Measurements from ENCODE around the gene ALDH18A1. TPM values are rescaled to one million over a fixed set of nuclear protein-coding genes. Genes with fewer than 3 reads are reported as not detected.

Gene ALDH18A1
- total RNA-seq, 1 donor from 2014 or later: 121 TPM

GRCh38 chr10:95618101-95618500, 38.4 kb downstream of the ALDH18A1 start:
- no peaks in the 10 kb centered on the region for H3K27me3 Mint-ChIP-seq (ENCODE audit: low read depth, unreplicated experiment)
- no peak for FAIRE-seq
- H3K9ac ChIP-seq (ENCODE audit: low read length): no peak overlapping the region
- peaks cover 31% of the 10 kb centered on the region for H3K36me3 Mint-ChIP-seq (ENCODE audit: low read depth, unreplicated experiment)
- no peak overlapping the region for H3K4me2 ChIP-seq (ENCODE audit: low read length)
- DNase-seq (ENCODE audit: low read depth): no peak
- H3K4me3 ChIP-seq (ENCODE audit: insufficient read depth, low read depth, low read length): no peak overlapping the region
- H3K27ac Mint-ChIP-seq (ENCODE audit: unreplicated experiment): no peak overlapping the region
- no peak overlapping the region for H3K4me3 Mint-ChIP-seq (ENCODE audit: unreplicated experiment)
- peaks cover 38% of the 10 kb centered on the region for H4K20me1 ChIP-seq (ENCODE audit: insufficient read depth, low read length)
- no peaks in the 10 kb centered on the region for H3K27me3 ChIP-seq (ENCODE audit: insufficient read depth, low read length)
- no peaks in the 10 kb centered on the region for H3K4me1 Mint-ChIP-seq (ENCODE audit: low read depth, unreplicated experiment)
- no peaks in the 10 kb centered on the region for H3K4me1 ChIP-seq (ENCODE audit: insufficient read depth, low read length)
- H3K9me3 Mint-ChIP-seq (ENCODE audit: unreplicated experiment): no peaks in the 10 kb centered on the region
- H2AFZ ChIP-seq (ENCODE audit: low read depth, low read length): no peak overlapping the region
- peaks cover 56% of the 10 kb centered on the region for H3K36me3 ChIP-seq (ENCODE audit: insufficient read depth, low read length)
- no peaks in the 10 kb centered on the region for H3K9me3 ChIP-seq (ENCODE audit: insufficient read depth, low read depth, low read length)
- TF ChIP-seq CTCF (IDR thresholded peaks at IDR 0.05; ENCODE audit: insufficient read depth, low read depth, low read length) (no peak), EZH2 (IDR thresholded peaks at IDR 0.05; ENCODE audit: insufficient read depth, low read length) (no peak)
- peaks cover 5% of the 10 kb centered on the region for H3K79me2 ChIP-seq (ENCODE audit: insufficient read depth, low read length)
- no peak overlapping the region for H3K27ac ChIP-seq (ENCODE audit: low read depth, low read length)

GRCh38 chr10:95616446-95616845, 40.1 kb downstream of the ALDH18A1 start:
- Mint-ChIP-seq H3K27me3 (ENCODE audit: low read depth, unreplicated experiment) (no peaks in the 10 kb centered on the region), H3K9me3 (ENCODE audit: unreplicated experiment) (no peaks in the 10 kb centered on the region), H3K4me3 (ENCODE audit: unreplicated experiment) (no peak overlapping the region), H3K27ac (ENCODE audit: unreplicated experiment) (no peak overlapping the region), H3K4me1 (ENCODE audit: low read depth, unreplicated experiment) (no peaks in the 10 kb centered on the region), H3K36me3 (ENCODE audit: low read depth, unreplicated experiment) (peaks cover 34% of the 10 kb centered on the region)
- peaks cover 5% of the 10 kb centered on the region for H3K79me2 ChIP-seq (ENCODE audit: insufficient read depth, low read length)
- no peaks in the 10 kb centered on the region for H3K27me3 ChIP-seq (ENCODE audit: insufficient read depth, low read length)
- TF ChIP-seq CTCF (IDR thresholded peaks at IDR 0.05; ENCODE audit: insufficient read depth, low read depth, low read length): no peak
- TF ChIP-seq EZH2 (IDR thresholded peaks at IDR 0.05; ENCODE audit: insufficient read depth, low read length): no peak
- no peak overlapping the region for H3K4me2 ChIP-seq (ENCODE audit: low read length)
- peaks cover 47% of the 10 kb centered on the region for H4K20me1 ChIP-seq (ENCODE audit: insufficient read depth, low read length)
- H3K36me3 ChIP-seq (ENCODE audit: insufficient read depth, low read length): peaks cover 65% of the 10 kb centered on the region
- H3K4me1 ChIP-seq (ENCODE audit: insufficient read depth, low read length): no peaks in the 10 kb centered on the region
- no peak overlapping the region for H3K27ac ChIP-seq (ENCODE audit: low read depth, low read length)
- H3K4me3 ChIP-seq (ENCODE audit: insufficient read depth, low read depth, low read length): no peak overlapping the region
- DNase-seq (ENCODE audit: low read depth) (no peak), FAIRE-seq (no peak)
- no peak overlapping the region for H2AFZ ChIP-seq (ENCODE audit: low read depth, low read length)
- H3K9me3 ChIP-seq (ENCODE audit: insufficient read depth, low read depth, low read length): no peaks in the 10 kb centered on the region
- no peak overlapping the region for H3K9ac ChIP-seq (ENCODE audit: low read length)

GRCh38 chr10:95613330-95613729, 43.2 kb downstream of the ALDH18A1 start:
- no peaks in the 10 kb centered on the region for H3K9me3 ChIP-seq (ENCODE audit: insufficient read depth, low read depth, low read length)
- H3K27me3 Mint-ChIP-seq (ENCODE audit: low read depth, unreplicated experiment): no peaks in the 10 kb centered on the region
- H4K20me1 ChIP-seq (ENCODE audit: insufficient read depth, low read length): peaks cover 52% of the 10 kb centered on the region

More at GRCh38 chr10:95613330-95613729, 43.2 kb downstream of the ALDH18A1 start:
- Mint-ChIP-seq H3K9me3 (ENCODE audit: unreplicated experiment) (no peaks in the 10 kb centered on the region), H3K27ac (ENCODE audit: unreplicated experiment) (no peak overlapping the region), H3K4me3 (ENCODE audit: unreplicated experiment) (no peak overlapping the region), H3K4me1 (ENCODE audit: low read depth, unreplicated experiment) (no peaks in the 10 kb centered on the region), H3K36me3 (ENCODE audit: low read depth, unreplicated experiment) (peaks cover 36% of the 10 kb centered on the region)
- no peak overlapping the region for H3K9ac ChIP-seq (ENCODE audit: low read length)
- peaks cover 75% of the 10 kb centered on the region for H3K36me3 ChIP-seq (ENCODE audit: insufficient read depth, low read length)
- no peaks in the 10 kb centered on the region for H3K79me2 ChIP-seq (ENCODE audit: insufficient read depth, low read length)
- no peak overlapping the region for H2AFZ ChIP-seq (ENCODE audit: low read depth, low read length)
- H3K27ac ChIP-seq (ENCODE audit: low read depth, low read length): no peak overlapping the region
- H3K4me2 ChIP-seq (ENCODE audit: low read length): no peak overlapping the region
- no peak overlapping the region for H3K4me3 ChIP-seq (ENCODE audit: insufficient read depth, low read depth, low read length)
- FAIRE-seq: no peak
- no peaks in the 10 kb centered on the region for H3K4me1 ChIP-seq (ENCODE audit: insufficient read depth, low read length)
- no peaks in the 10 kb centered on the region for H3K27me3 ChIP-seq (ENCODE audit: insufficient read depth, low read length)
- DNase-seq (ENCODE audit: low read depth): no peak
- no peak for TF ChIP-seq EZH2 (IDR thresholded peaks at IDR 0.05; ENCODE audit: insufficient read depth, low read length)
- TF ChIP-seq CTCF (IDR thresholded peaks at IDR 0.05; ENCODE audit: insufficient read depth, low read depth, low read length): no peak

Measured in astrocyte (in vitro differentiated cells and primary cell).